ENCODE measurements around the gene ADARB2. TPM values are rescaled to one million over a fixed set of nuclear protein-coding genes. Genes with fewer than 3 reads are reported as not detected.

ADARB2 gene
- total and polyA plus RNA-seq, 2 experiments from 2014 or later = 2.0 to 5.0 TPM

- peak overlapping the region; percentile 95 for H2AFZ ChIP-seq
Observed at GRCh38 chr10:1754506-1755153, 17.3 kb upstream of the ADARB2 start.

More at GRCh38 chr10:1754506-1755153, 17.3 kb upstream of the ADARB2 start:
- Histone ChIP-seq H3K9me2 (ENCODE audit: insufficient read depth) (peaks cover 3% of the 10 kb centered on the region; the same call in 1 of the 2 replicates), H3K27me3 (ENCODE audit: insufficient read depth) (no peaks in the 10 kb centered on the region), H3K4me1 (ENCODE audit: insufficient read depth) (peaks cover 9% of the 10 kb centered on the region), H3K27ac (ENCODE audit: low read depth) (no peak overlapping the region), H3K4me2 (peak overlapping the region; percentile 51; the same call in 1 of the 2 replicates), H3K4me3 (no peak overlapping the region; the same call in 1 of the 2 replicates), H3K36me3 (ENCODE audit: insufficient read depth) (peaks cover under 1% of the 10 kb centered on the region; the same call in 1 of the 2 replicates), H3F3A (replicated peaks; ENCODE audit: low read depth) (no peaks in the 10 kb centered on the region), H3K79me2 (replicated peaks; ENCODE audit: insufficient read depth) (no peaks in the 10 kb centered on the region), H4K20me1 (replicated peaks; ENCODE audit: insufficient read depth) (no peaks in the 10 kb centered on the region)
- H3K27me3 Mint-ChIP-seq (ENCODE audit: insufficient read depth, low read depth, poor library complexity) = peaks cover 12% of the 10 kb centered on the region
- peaks cover 14% of the 10 kb centered on the region for H3K4me1 Mint-ChIP-seq
- peaks cover 27% of the 10 kb centered on the region for H3K36me3 Mint-ChIP-seq (ENCODE audit: low read depth)
- TF ChIP-seq ZNF114 (CRISPR knock-in tag; IDR thresholded peaks at IDR 0.05) (no peak), STAT1 (IDR thresholded peaks at IDR 0.05; ENCODE audit: unreplicated experiment) (no peak), ZNF331 (CRISPR knock-in tag; IDR thresholded peaks at IDR 0.05; ENCODE audit: low read depth) (no peak), CTCF (conservative IDR thresholded peaks at IDR 0.05; ENCODE audit: low read depth in 2 of 2) (no peak), NANOG (IDR thresholded peaks at IDR 0.05; ENCODE audit: borderline replicate concordance) (no peak), POLR2AphosphoS5 (IDR thresholded peaks at IDR 0.05; ENCODE audit: low read depth) (no peak), CREB1 (CRISPR knock-in tag; IDR thresholded peaks at IDR 0.05; ENCODE audit: low read depth) (no peak), ZNF462 (CRISPR knock-in tag; IDR thresholded peaks at IDR 0.05) (no peak), EZH2 (IDR thresholded peaks at IDR 0.05; ENCODE audit: low read depth, unreplicated experiment) (no peak), EZH2phosphoT487 (IDR thresholded peaks at IDR 0.05; ENCODE audit: unreplicated experiment) (no peak), ETS1 (IDR thresholded peaks at IDR 0.05) (no peak), REST (IDR thresholded peaks at IDR 0.05; ENCODE audit: unreplicated experiment) (no peak)
- H3K4me3 Mint-ChIP-seq = no peak overlapping the region
- no peak overlapping the region for H3K27ac Mint-ChIP-seq
- ATAC-seq = peak; percentile 81
- H3K9me3 Mint-ChIP-seq = peaks cover 48% of the 10 kb centered on the region
- DNase-seq (ENCODE audit: low spot score) = peak; percentile 36
